ENCODE results near the gene PRAF2. TPM values are rescaled to one million over a fixed set of nuclear protein-coding genes. Genes with fewer than 3 reads are reported as not detected.
A peak's percentile ranks its signal among the peaks of the same experiment; 100 is the strongest.

The PRAF2 gene
- total and polyA plus RNA-seq, 2 of the 13 experiments (the other 11 are each of a cell fraction or from before 2014, with no cell fraction given) = 0.33 to 2.6 TPM

- TF ChIP-seq, protein P1, sequence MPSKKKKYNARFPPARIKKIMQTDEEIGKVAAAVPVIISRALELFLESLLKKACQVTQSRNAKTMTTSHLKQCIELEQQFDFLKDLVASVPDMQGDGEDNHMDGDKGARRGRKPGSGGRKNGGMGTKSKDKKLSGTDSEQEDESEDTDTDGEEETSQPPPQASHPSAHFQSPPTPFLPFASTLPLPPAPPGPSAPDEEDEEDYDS (CRISPR knock-in tag; IDR thresholded peaks at IDR 0.05) = peak; percentile 73
- TF ChIP-seq POGK (CRISPR knock-in tag; conservative IDR thresholded peaks at IDR 0.05) (peak; percentile 57; the same call in 1 of the 2 replicates), ZNF263 (CRISPR knock-in tag; IDR thresholded peaks at IDR 0.05) (peak; percentile 80), ZBTB7A (CRISPR knock-in tag; IDR thresholded peaks at IDR 0.05) (0 out of 2 replicates have a peak, but pooled peaks have one; percentile 46), CREB1 (IDR thresholded peaks at IDR 0.05) (peak; percentile 72), CREB1 (CRISPR knock-in tag; IDR thresholded peaks at IDR 0.05) (peak; percentile 70; the same call in 1 of the 2 replicates), RFX5 (IDR thresholded peaks at IDR 0.05; ENCODE audit: low read depth, low read length) (no peak), NR2F1 (CRISPR knock-in tag; IDR thresholded peaks at IDR 0.05) (no peak), MAZ (IDR thresholded peaks at IDR 0.05; ENCODE audit: borderline replicate concordance, low read depth, low read length) (peak; percentile 41; the same call in 1 of the 2 replicates), MAZ (CRISPR knock-in tag; IDR thresholded peaks at IDR 0.05; ENCODE audit: low read depth) (no peak), POLR2AphosphoS2 (IDR thresholded peaks at IDR 0.05; ENCODE audit: low read depth, low read length) (no peak), ZNF878 (CRISPR knock-in tag; IDR thresholded peaks at IDR 0.05) (no peak), NFYB (CRISPR knock-in tag; IDR thresholded peaks at IDR 0.05) (peak; percentile 70), ELF1 (CRISPR knock-in tag; IDR thresholded peaks at IDR 0.05) (peak; percentile 20; the same call in 1 of the 2 replicates), ZBTB33 (CRISPR knock-in tag; IDR thresholded peaks at IDR 0.05) (no peak), HNRNPK (IDR thresholded peaks at IDR 0.05; ENCODE audit: low read depth, low read length, poor library complexity, severe bottlenecking) (peak; percentile 38), POLR2A (IDR thresholded peaks at IDR 0.05; ENCODE audit: insufficient read depth in 1 of 2, low read depth in 2 of 2, low read length in 2 of 2) (0 out of 4 replicates have a peak, but pooled peaks of 1 of the 2 experiments have one; percentile 47), ZIK1 (CRISPR knock-in tag; IDR thresholded peaks at IDR 0.05; ENCODE audit: borderline replicate concordance, low read depth) (no peak), ZSCAN9 (CRISPR knock-in tag; IDR thresholded peaks at IDR 0.05; ENCODE audit: borderline replicate concordance) (no peak), ATF1 (CRISPR knock-in tag; IDR thresholded peaks at IDR 0.05) (peak; percentile 63)
- TF ChIP-seq, protein P2, sequence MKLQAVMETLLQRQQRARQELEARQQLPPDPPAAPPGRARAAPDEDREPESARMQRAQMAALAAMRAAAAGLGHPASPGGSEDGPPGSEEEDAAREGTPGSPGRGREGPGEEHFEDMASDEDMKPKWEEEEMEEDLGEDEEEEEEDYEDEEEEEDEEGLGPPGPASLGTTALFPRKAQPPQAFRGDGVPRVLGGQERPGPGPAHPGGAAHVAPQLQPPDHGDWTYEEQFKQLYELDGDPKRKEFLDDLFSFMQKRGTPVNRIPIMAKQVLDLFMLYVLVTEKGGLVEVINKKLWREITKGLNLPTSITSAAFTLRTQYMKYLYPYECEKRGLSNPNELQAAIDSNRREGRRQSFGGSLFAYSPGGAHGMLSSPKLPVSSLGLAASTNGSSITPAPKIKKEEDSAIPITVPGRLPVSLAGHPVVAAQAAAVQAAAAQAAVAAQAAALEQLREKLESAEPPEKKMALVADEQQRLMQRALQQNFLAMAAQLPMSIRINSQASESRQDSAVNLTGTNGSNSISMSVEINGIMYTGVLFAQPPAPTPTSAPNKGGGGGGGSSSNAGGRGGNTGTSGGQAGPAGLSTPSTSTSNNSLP (IDR thresholded peaks at IDR 0.05; ENCODE audit: low read depth, low read length) = peak; percentile 91
- TF ChIP-seq, protein P3, sequence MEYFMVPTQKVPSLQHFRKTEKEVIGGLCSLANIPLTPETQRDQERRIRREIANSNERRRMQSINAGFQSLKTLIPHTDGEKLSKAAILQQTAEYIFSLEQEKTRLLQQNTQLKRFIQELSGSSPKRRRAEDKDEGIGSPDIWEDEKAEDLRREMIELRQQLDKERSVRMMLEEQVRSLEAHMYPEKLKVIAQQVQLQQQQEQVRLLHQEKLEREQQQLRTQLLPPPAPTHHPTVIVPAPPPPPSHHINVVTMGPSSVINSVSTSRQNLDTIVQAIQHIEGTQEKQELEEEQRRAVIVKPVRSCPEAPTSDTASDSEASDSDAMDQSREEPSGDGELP (IDR thresholded peaks at IDR 0.05; ENCODE audit: borderline replicate concordance, low read depth) = no peak
- TF ChIP-seq, protein P4, sequence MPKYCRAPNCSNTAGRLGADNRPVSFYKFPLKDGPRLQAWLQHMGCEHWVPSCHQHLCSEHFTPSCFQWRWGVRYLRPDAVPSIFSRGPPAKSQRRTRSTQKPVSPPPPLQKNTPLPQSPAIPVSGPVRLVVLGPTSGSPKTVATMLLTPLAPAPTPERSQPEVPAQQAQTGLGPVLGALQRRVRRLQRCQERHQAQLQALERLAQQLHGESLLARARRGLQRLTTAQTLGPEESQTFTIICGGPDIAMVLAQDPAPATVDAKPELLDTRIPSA (CRISPR knock-in tag; IDR thresholded peaks at IDR 0.05; ENCODE audit: borderline replicate concordance) = no peak
Measured at GRCh38 chrX:49043220-49043986, 30.4 kb downstream of the PRAF2 start, which contains the start of gene TFE3 (continued).
